Stimulated activated CD8-positive, alpha-beta memory T cell treated with anti-CD3 and anti-CD28 coated beads, Interleukin-4, amount 100 ng/mL, for 48 hours (primary cell): ENCODE measurements around the gene GATAD2A.

Source experiments
- DNase-seq: peaks from one replicate; pipeline ENCODE4 v3.0.0-alpha.2; 2020

GATAD2A gene

GRCh38 chr19:19534556-19535265 lies 129.2 kb downstream of the GATAD2A start:
- no peak for DNase-seq

- no peak for DNase-seq
These were observed 130.1 kb downstream of the GATAD2A start for GRCh38 chr19:19535311-19536191.

- DNase-seq = no peak
These were observed 131.9 kb downstream of the GATAD2A start for GRCh38 chr19:19537075-19538048.

- DNase-seq = peak; percentile 71
These were observed 132.7 kb downstream of the GATAD2A start, which contains the start of gene CILP2 for GRCh38 chr19:19538061-19538784. TSS of gene CILP2 (plus strand) at chr19:19538265. CDS start at chr19:19538350, 85 bp downstream.

GRCh38 chr19:19538785-19539166 lies 133.3 kb downstream of the GATAD2A start:
- no peak for DNase-seq

GRCh38 chr19:19539698-19540063 lies 134.2 kb downstream of the GATAD2A start:
- DNase-seq = no peak

- peak; percentile 90 for DNase-seq
These were observed 134.7 kb downstream of the GATAD2A start for GRCh38 chr19:19540064-19540714.

- DNase-seq = peak; percentile 93
These were observed 135.4 kb downstream of the GATAD2A start for GRCh38 chr19:19540715-19541515.

- no peak for DNase-seq
These were observed 136.1 kb downstream of the GATAD2A start for GRCh38 chr19:19541616-19542015.

GRCh38 chr19:19542507-19542906 lies 137.0 kb downstream of the GATAD2A start:
- no peak for DNase-seq

GRCh38 chr19:19543101-19543500 lies 137.6 kb downstream of the GATAD2A start:
- no peak for DNase-seq

GRCh38 chr19:19543640-19544039 lies 138.2 kb downstream of the GATAD2A start:
- no peak for DNase-seq

GRCh38 chr19:19544257-19544953 lies 138.9 kb downstream of the GATAD2A start:
- no peak for DNase-seq

GRCh38 chr19:19544954-19545591 lies 139.6 kb downstream of the GATAD2A start:
- no peak for DNase-seq

GRCh38 chr19:19545707-19546106 lies 140.2 kb downstream of the GATAD2A start:
- DNase-seq = no peak

- no peak for DNase-seq
These were observed 141.3 kb downstream of the GATAD2A start for GRCh38 chr19:19546751-19547162.

- no peak for DNase-seq
These were observed 142.3 kb downstream of the GATAD2A start for GRCh38 chr19:19547674-19548336.

GRCh38 chr19:19548915-19549759 lies 143.7 kb downstream of the GATAD2A start:
- no peak for DNase-seq
